ENCODE measurements around the gene CPLX1. TPM values are rescaled to one million over a fixed set of nuclear protein-coding genes. Genes with fewer than 3 reads are reported as not detected.
"Not testable (repeated sequence)": the region's sequence is repeated elsewhere in the genome, so short reads cannot be mapped to it uniquely, and the experiment has no call there.

The CPLX1 gene
- total RNA-seq, 1 experiment from 2014 or later: 3.5 TPM

GRCh38 chr4:807792-808191 lies 18.1 kb downstream of the CPLX1 start (continued):
- no peak for TF ChIP-seq SMAD3 (CRISPR knock-in tag; IDR thresholded peaks at IDR 0.05; ENCODE audit: borderline replicate concordance)
- TF ChIP-seq ZNF219 (CRISPR knock-in tag; IDR thresholded peaks at IDR 0.05; ENCODE audit: borderline replicate concordance): no peak
- no peak for TF ChIP-seq ZBTB21 (CRISPR knock-in tag; IDR thresholded peaks at IDR 0.05; ENCODE audit: borderline replicate concordance)
- no peak for TF ChIP-seq ZNF138 (CRISPR knock-in tag; conservative IDR thresholded peaks at IDR 0.05)
- TF ChIP-seq TP53 (CRISPR knock-in tag; IDR thresholded peaks at IDR 0.05): no peak
- no peak for TF ChIP-seq HMGA2 (CRISPR knock-in tag; IDR thresholded peaks at IDR 0.05)
- no peak for TF ChIP-seq NR3C1 (CRISPR knock-in tag; conservative IDR thresholded peaks at IDR 0.05; ENCODE audit: low read depth)
- no peak for TF ChIP-seq KAT7 (CRISPR knock-in tag; IDR thresholded peaks at IDR 0.05; ENCODE audit: borderline replicate concordance)
- no peak for TF ChIP-seq ELF4 (CRISPR knock-in tag; IDR thresholded peaks at IDR 0.05; ENCODE audit: low read depth)
- TF ChIP-seq JUN (CRISPR knock-in tag; IDR thresholded peaks at IDR 0.05): no peak

GRCh38 chr4:806979-807378 lies 18.9 kb downstream of the CPLX1 start:
- CTCF ChIA-PET: interaction anchor here (1.3 kb wide), 1 partner anchor 123 kb away, joined by 3 read pairs; no protein-coding TSS in a partner anchor
- H3K4me3 Mint-ChIP-seq; H3K27ac Mint-ChIP-seq; DNase-seq (ENCODE audit: low spot score); H3K36me3 Mint-ChIP-seq; POLR2A ChIA-PET; ATAC-seq; H3K4me1 Mint-ChIP-seq: not testable (repeated sequence)
- H3K27me3 Mint-ChIP-seq (ENCODE audit: low read depth): peaks cover 93% of the 10 kb centered on the region
- peaks cover 17% of the 10 kb centered on the region for H3K9me3 Mint-ChIP-seq

GRCh38 chr4:804804-805203 lies 21.1 kb downstream of the CPLX1 start:
- Mint-ChIP-seq H3K4me3 (no peak overlapping the region), H3K4me1 (no peaks in the 10 kb centered on the region), H3K27me3 (ENCODE audit: low read depth) (peaks cover 87% of the 10 kb centered on the region), H3K36me3 (no peaks in the 10 kb centered on the region), H3K9me3 (peaks cover 21% of the 10 kb centered on the region), H3K27ac (no peak overlapping the region)
- CTCF ChIA-PET: no interaction called here
- TF ChIP-seq AFF4 (CRISPR knock-in tag; IDR thresholded peaks at IDR 0.05; ENCODE audit: borderline replicate concordance) (no peak), CDX4 (CRISPR knock-in tag; IDR thresholded peaks at IDR 0.05; ENCODE audit: borderline replicate concordance) (no peak), ELF4 (CRISPR knock-in tag; IDR thresholded peaks at IDR 0.05; ENCODE audit: low read depth) (no peak), ZNF396 (CRISPR knock-in tag; IDR thresholded peaks at IDR 0.05; ENCODE audit: borderline replicate concordance) (no peak), NR1H2 (CRISPR knock-in tag; IDR thresholded peaks at IDR 0.05) (no peak), ATF3 (CRISPR knock-in tag; conservative IDR thresholded peaks at IDR 0.05) (no peak)
- ATAC-seq (no peak), DNase-seq (ENCODE audit: low spot score) (no peak)
- POLR2A ChIA-PET: no interaction called here

GRCh38 chr4:803884-804283 lies 22.0 kb downstream of the CPLX1 start:
- Mint-ChIP-seq H3K27ac (no peak overlapping the region), H3K4me1 (no peaks in the 10 kb centered on the region)
- POLR2A ChIA-PET: no interaction called here
- no peak for TF ChIP-seq AR (CRISPR knock-in tag; IDR thresholded peaks at IDR 0.05)
- TF ChIP-seq ATF1 (CRISPR knock-in tag; IDR thresholded peaks at IDR 0.05): no peak
- no peak for TF ChIP-seq ZBTB21 (CRISPR knock-in tag; IDR thresholded peaks at IDR 0.05; ENCODE audit: borderline replicate concordance)
- TF ChIP-seq NFATC4 (CRISPR knock-in tag; IDR thresholded peaks at IDR 0.05): no peak
- no peak for TF ChIP-seq SP1 (CRISPR knock-in tag; conservative IDR thresholded peaks at IDR 0.05)
- no peak for TF ChIP-seq ZNF317 (CRISPR knock-in tag; IDR thresholded peaks at IDR 0.05; ENCODE audit: borderline replicate concordance, low read depth)
- no peak for TF ChIP-seq MYBL2 (CRISPR knock-in tag; IDR thresholded peaks at IDR 0.05)
- TF ChIP-seq HMGA2 (CRISPR knock-in tag; IDR thresholded peaks at IDR 0.05): no peak
- TF ChIP-seq GTF2I (CRISPR knock-in tag; conservative IDR thresholded peaks at IDR 0.05): no peak
- TF ChIP-seq ZNF121 (CRISPR knock-in tag; IDR thresholded peaks at IDR 0.05): no peak

More at GRCh38 chr4:803884-804283, 22.0 kb downstream of the CPLX1 start:
- Mint-ChIP-seq H3K36me3 (no peaks in the 10 kb centered on the region), H3K27me3 (ENCODE audit: low read depth) (peaks cover 86% of the 10 kb centered on the region), H3K4me3 (no peak overlapping the region), H3K9me3 (peaks cover 21% of the 10 kb centered on the region)
- DNase-seq (ENCODE audit: low spot score) (no peak), ATAC-seq (no peak)
- CTCF ChIA-PET: no interaction called here
